Measurements from ENCODE around the gene MAP1LC3A.

Gene MAP1LC3A

DNA sequence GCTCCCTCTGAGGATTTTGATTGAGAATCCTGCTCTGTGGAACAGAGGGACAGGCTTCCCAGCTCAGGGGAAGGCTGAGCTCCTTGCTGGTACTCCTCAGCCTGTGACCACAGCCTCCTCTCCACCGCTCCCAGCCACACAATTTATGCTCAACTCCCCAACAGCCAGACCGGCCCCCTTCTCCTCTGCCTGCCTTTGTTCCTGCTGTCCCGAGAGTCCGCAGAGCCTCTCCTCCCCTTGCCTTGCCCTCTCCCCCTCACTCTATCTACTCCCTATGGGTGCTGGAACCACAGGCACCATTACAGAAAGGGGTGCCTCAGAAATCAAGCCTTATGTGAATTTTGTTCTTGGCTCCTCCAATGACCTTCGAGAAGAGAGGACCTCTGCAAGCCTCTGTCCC lies 15.9 kb downstream of the MAP1LC3A start:
- Histone ChIP-seq H3K4ac (ENCODE audit: low read depth, low read length) (no peak overlapping the region), H3K4me1 (ENCODE audit: control insufficient read depth, low read depth, low read length) (no peaks in the 10 kb centered on the region), H3K79me1 (ENCODE audit: low read length) (no peaks in the 10 kb centered on the region), H3K18ac (ENCODE audit: low read length) (no peak overlapping the region), H3K36me3 (ENCODE audit: control insufficient read depth, insufficient read depth, low read length) (no peaks in the 10 kb centered on the region), H2AK5ac (ENCODE audit: low read length) (no peak overlapping the region), H3K9ac (ENCODE audit: low read length) (no peak overlapping the region), H4K8ac (ENCODE audit: low read depth, low read length) (no peak overlapping the region), H2BK15ac (replicated peaks; ENCODE audit: low read depth) (no peak overlapping the region), H3K27me3 (ENCODE audit: insufficient read depth, low read length, poor library complexity) (no peaks in the 10 kb centered on the region), H3K79me2 (ENCODE audit: control insufficient read depth, insufficient read depth, low read length) (no peaks in the 10 kb centered on the region), H3K4me2 (ENCODE audit: low read length) (no peak overlapping the region), H3K4me3 (ENCODE audit: low read length) (no peak overlapping the region), H3K27ac (ENCODE audit: low read depth, low read length) (no peak overlapping the region), H4K5ac (ENCODE audit: low read length) (no peak overlapping the region), H2BK120ac (ENCODE audit: low read depth, low read length) (no peak overlapping the region), H3K23ac (ENCODE audit: low read length) (no peak overlapping the region), H3K56ac (ENCODE audit: low read length) (no peak overlapping the region), H2BK5ac (ENCODE audit: low read length) (no peak overlapping the region)
- DNase-seq: no peak
- WGBS (ENCODE audit: extremely low coverage, insufficient coverage, low lambda C conversion rate): no CpG with 5 or more reads among the region's 5 CpGs

DNA sequence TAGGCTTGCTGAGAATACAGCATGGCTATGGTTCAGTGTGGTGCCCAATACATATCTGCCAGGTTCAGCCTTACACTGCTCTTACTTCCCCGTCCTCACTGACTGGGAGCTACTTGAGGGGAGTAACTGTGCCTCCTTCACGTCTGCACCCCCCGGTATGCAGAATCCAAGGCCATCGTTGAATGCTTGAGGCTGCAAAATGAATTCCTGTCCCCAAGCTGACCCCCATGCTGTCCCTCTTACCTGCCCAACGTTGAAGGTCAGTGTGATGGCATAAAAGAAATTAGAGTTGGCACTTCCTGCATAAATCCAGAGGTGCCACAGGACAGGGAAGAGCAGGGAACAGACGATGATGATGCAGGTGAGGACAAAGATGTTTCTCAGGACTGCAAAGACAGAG lies 16.3 kb downstream of the MAP1LC3A start:
- Histone ChIP-seq H2AK5ac (ENCODE audit: low read length) (no peak overlapping the region), H2BK5ac (ENCODE audit: low read length) (no peak overlapping the region), H3K79me2 (ENCODE audit: control insufficient read depth, insufficient read depth, low read length) (no peaks in the 10 kb centered on the region), H3K27me3 (ENCODE audit: insufficient read depth, low read length, poor library complexity) (no peaks in the 10 kb centered on the region), H3K9ac (ENCODE audit: low read length) (no peak overlapping the region), H3K23ac (ENCODE audit: low read length) (no peak overlapping the region), H3K27ac (ENCODE audit: low read depth, low read length) (no peak overlapping the region), H3K4me1 (ENCODE audit: control insufficient read depth, low read depth, low read length) (no peaks in the 10 kb centered on the region), H3K79me1 (ENCODE audit: low read length) (no peaks in the 10 kb centered on the region), H3K18ac (ENCODE audit: low read length) (no peak overlapping the region), H3K36me3 (ENCODE audit: control insufficient read depth, insufficient read depth, low read length) (no peaks in the 10 kb centered on the region), H4K8ac (ENCODE audit: low read depth, low read length) (no peak overlapping the region), H3K4me3 (ENCODE audit: low read length) (no peak overlapping the region), H2BK15ac (replicated peaks; ENCODE audit: low read depth) (no peak overlapping the region), H4K5ac (ENCODE audit: low read length) (no peak overlapping the region), H3K4ac (ENCODE audit: low read depth, low read length) (no peak overlapping the region), H3K56ac (ENCODE audit: low read length) (no peak overlapping the region), H3K4me2 (ENCODE audit: low read length) (no peak overlapping the region), H2BK120ac (ENCODE audit: low read depth, low read length) (no peak overlapping the region)
- WGBS (ENCODE audit: extremely low coverage, insufficient coverage, low lambda C conversion rate): no CpG with 5 or more reads among the region's 6 CpGs
- no peak for DNase-seq

DNA sequence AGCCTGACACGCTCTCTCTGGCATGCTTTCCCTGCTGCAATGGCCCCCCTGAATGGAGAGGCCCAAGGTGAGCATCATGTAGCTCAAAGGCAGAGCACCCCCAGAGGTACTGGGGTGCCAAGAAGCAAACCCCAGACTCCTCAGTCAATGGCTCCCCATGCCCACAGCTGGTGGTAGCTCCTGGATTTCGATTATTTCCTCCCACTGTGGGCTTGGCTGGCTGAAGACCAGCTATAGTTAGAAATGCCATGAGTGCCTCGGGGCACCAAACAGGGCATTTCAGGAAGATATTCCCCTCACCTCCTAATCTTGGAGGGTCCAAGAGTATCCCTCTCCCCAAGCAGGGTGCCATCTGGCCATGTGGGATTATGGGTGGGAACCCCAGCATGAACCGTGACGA lies 16.8 kb downstream of the MAP1LC3A start:
- Histone ChIP-seq H2AK5ac (ENCODE audit: low read length) (no peak overlapping the region), H3K79me2 (ENCODE audit: control insufficient read depth, insufficient read depth, low read length) (no peaks in the 10 kb centered on the region), H2BK15ac (replicated peaks; ENCODE audit: low read depth) (no peak overlapping the region), H3K23ac (ENCODE audit: low read length) (no peak overlapping the region), H3K56ac (ENCODE audit: low read length) (no peak overlapping the region), H3K36me3 (ENCODE audit: control insufficient read depth, insufficient read depth, low read length) (no peaks in the 10 kb centered on the region), H3K27ac (ENCODE audit: low read depth, low read length) (no peak overlapping the region), H4K5ac (ENCODE audit: low read length) (no peak overlapping the region), H2BK5ac (ENCODE audit: low read length) (no peak overlapping the region), H3K9ac (ENCODE audit: low read length) (no peak overlapping the region), H3K18ac (ENCODE audit: low read length) (no peak overlapping the region), H2BK120ac (ENCODE audit: low read depth, low read length) (no peak overlapping the region), H3K27me3 (ENCODE audit: insufficient read depth, low read length, poor library complexity) (no peaks in the 10 kb centered on the region), H3K4me2 (ENCODE audit: low read length) (no peak overlapping the region), H4K8ac (ENCODE audit: low read depth, low read length) (no peak overlapping the region), H3K4me1 (ENCODE audit: control insufficient read depth, low read depth, low read length) (no peaks in the 10 kb centered on the region), H3K4me3 (ENCODE audit: low read length) (no peak overlapping the region), H3K4ac (ENCODE audit: low read depth, low read length) (no peak overlapping the region), H3K79me1 (ENCODE audit: low read length) (no peaks in the 10 kb centered on the region)
- no peak for DNase-seq
- WGBS (ENCODE audit: extremely low coverage, insufficient coverage, low lambda C conversion rate): no CpG with 5 or more reads among the region's 5 CpGs

DNA sequence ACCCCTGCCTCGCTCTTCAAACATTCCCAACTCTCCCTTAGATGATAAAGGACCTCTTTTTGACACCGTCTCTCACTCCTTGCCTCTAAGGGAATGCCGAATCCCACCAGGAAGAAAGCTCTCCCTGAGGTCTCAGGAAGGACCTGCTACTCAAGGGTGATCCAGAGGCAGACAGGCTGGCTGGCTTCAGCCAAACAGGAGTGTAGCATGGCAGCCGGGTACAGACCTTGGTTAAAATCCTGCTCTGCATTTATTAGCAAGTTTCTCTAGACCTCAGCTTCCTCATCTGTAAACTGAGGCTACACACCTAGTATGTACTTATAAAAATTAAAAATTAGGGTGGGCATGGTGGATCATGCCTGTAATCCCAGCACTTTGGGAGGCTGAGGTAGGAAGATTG lies 17.2 kb downstream of the MAP1LC3A start:
- Histone ChIP-seq H3K23ac (ENCODE audit: low read length) (no peak overlapping the region), H3K27ac (ENCODE audit: low read depth, low read length) (no peak overlapping the region), H2AK5ac (ENCODE audit: low read length) (no peak overlapping the region), H2BK5ac (ENCODE audit: low read length) (no peak overlapping the region), H3K4ac (ENCODE audit: low read depth, low read length) (no peak overlapping the region), H3K9ac (ENCODE audit: low read length) (no peak overlapping the region), H3K4me2 (ENCODE audit: low read length) (no peak overlapping the region), H3K79me1 (ENCODE audit: low read length) (no peaks in the 10 kb centered on the region), H4K5ac (ENCODE audit: low read length) (no peak overlapping the region), H3K79me2 (ENCODE audit: control insufficient read depth, insufficient read depth, low read length) (no peaks in the 10 kb centered on the region), H3K4me1 (ENCODE audit: control insufficient read depth, low read depth, low read length) (no peaks in the 10 kb centered on the region), H3K56ac (ENCODE audit: low read length) (no peak overlapping the region), H3K27me3 (ENCODE audit: insufficient read depth, low read length, poor library complexity) (no peaks in the 10 kb centered on the region), H3K36me3 (ENCODE audit: control insufficient read depth, insufficient read depth, low read length) (no peaks in the 10 kb centered on the region), H3K4me3 (ENCODE audit: low read length) (no peak overlapping the region), H4K8ac (ENCODE audit: low read depth, low read length) (no peak overlapping the region), H2BK120ac (ENCODE audit: low read depth, low read length) (no peak overlapping the region), H2BK15ac (replicated peaks; ENCODE audit: low read depth) (no peak overlapping the region), H3K18ac (ENCODE audit: low read length) (no peak overlapping the region)
- no CpG with 5 or more reads among the region's 4 CpGs for WGBS (ENCODE audit: extremely low coverage, insufficient coverage, low lambda C conversion rate)
- no peak for DNase-seq

DNA sequence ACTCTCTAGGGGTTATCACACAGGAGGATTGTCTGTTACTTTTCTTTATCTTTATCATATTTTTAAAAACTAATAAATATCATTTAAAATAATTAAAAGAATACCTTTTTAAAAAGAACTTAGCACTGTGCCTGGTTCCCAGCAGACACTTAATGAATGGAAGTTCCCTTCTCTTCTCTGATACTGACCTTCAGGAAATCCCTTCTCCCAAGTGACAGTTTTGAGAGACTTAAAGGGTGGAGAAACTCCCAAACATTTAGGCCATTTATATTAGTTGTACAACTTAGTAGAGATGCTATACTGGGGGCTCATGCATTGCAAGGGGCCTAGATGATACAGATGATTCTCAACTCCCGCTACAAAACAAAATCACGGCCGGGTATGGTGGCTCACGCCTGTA lies 18.5 kb downstream of the MAP1LC3A start:
- H3K4me2 ChIP-seq (ENCODE audit: low read length): no peak overlapping the region
- H2AK5ac ChIP-seq (ENCODE audit: low read length): no peak overlapping the region
- H4K8ac ChIP-seq (ENCODE audit: low read depth, low read length): no peak overlapping the region
- no peak for DNase-seq
- H4K5ac ChIP-seq (ENCODE audit: low read length): no peak overlapping the region
- H3K23ac ChIP-seq (ENCODE audit: low read length): no peak overlapping the region
- H3K27me3 ChIP-seq (ENCODE audit: insufficient read depth, low read length, poor library complexity): no peaks in the 10 kb centered on the region
- H3K18ac ChIP-seq (ENCODE audit: low read length): no peak overlapping the region
- H3K27ac ChIP-seq (ENCODE audit: low read depth, low read length): no peak overlapping the region
- no peaks in the 10 kb centered on the region for H3K79me2 ChIP-seq (ENCODE audit: control insufficient read depth, insufficient read depth, low read length)
- no peaks in the 10 kb centered on the region for H3K4me1 ChIP-seq (ENCODE audit: control insufficient read depth, low read depth, low read length)
- no peak overlapping the region for H3K4ac ChIP-seq (ENCODE audit: low read depth, low read length)
- H3K56ac ChIP-seq (ENCODE audit: low read length): no peak overlapping the region
- no peak overlapping the region for H3K9ac ChIP-seq (ENCODE audit: low read length)
- no CpG with 5 or more reads among the region's 4 CpGs for WGBS (ENCODE audit: extremely low coverage, insufficient coverage, low lambda C conversion rate)
- H2BK5ac ChIP-seq (ENCODE audit: low read length): no peak overlapping the region
- H3K79me1 ChIP-seq (ENCODE audit: low read length): no peaks in the 10 kb centered on the region
- H3K4me3 ChIP-seq (ENCODE audit: low read length): no peak overlapping the region
- H2BK120ac ChIP-seq (ENCODE audit: low read depth, low read length): no peak overlapping the region
- no peak overlapping the region for H2BK15ac ChIP-seq (replicated peaks; ENCODE audit: low read depth)
- no peaks in the 10 kb centered on the region for H3K36me3 ChIP-seq (ENCODE audit: control insufficient read depth, insufficient read depth, low read length)

DNA sequence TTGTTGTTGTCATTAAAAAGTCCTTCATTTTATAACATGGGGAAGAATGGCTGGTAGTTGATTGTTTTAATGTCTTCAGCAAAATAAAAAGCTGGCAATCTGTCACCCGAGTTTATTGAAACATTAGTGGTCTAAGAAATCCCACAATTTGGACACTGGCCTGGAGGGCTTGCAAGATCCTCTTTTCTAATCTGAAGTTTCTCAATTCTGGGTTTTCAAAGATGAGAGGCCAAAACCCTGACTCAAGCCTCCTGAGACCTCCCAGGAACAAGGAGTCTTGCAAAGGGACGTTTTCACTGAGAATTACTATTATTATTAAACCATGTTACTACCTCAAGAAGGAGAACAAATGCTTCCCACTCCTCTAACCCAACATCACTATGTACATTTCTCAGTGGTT lies 19.5 kb downstream of the MAP1LC3A start:
- H4K8ac ChIP-seq (ENCODE audit: low read depth, low read length): no peak overlapping the region
- no peak overlapping the region for H2AK5ac ChIP-seq (ENCODE audit: low read length)
- no peak overlapping the region for H3K4me2 ChIP-seq (ENCODE audit: low read length)
- no peak for DNase-seq
- H3K4ac ChIP-seq (ENCODE audit: low read depth, low read length): no peak overlapping the region
- H3K27me3 ChIP-seq (ENCODE audit: insufficient read depth, low read length, poor library complexity): no peaks in the 10 kb centered on the region
- no peaks in the 10 kb centered on the region for H3K79me2 ChIP-seq (ENCODE audit: control insufficient read depth, insufficient read depth, low read length)
- WGBS (ENCODE audit: extremely low coverage, insufficient coverage, low lambda C conversion rate): no CpG with 5 or more reads among the region's 2 CpGs
- H2BK5ac ChIP-seq (ENCODE audit: low read length): no peak overlapping the region
- no peaks in the 10 kb centered on the region for H3K79me1 ChIP-seq (ENCODE audit: low read length)
- no peaks in the 10 kb centered on the region for H3K36me3 ChIP-seq (ENCODE audit: control insufficient read depth, insufficient read depth, low read length)
- no peaks in the 10 kb centered on the region for H3K4me1 ChIP-seq (ENCODE audit: control insufficient read depth, low read depth, low read length)
- H2BK120ac ChIP-seq (ENCODE audit: low read depth, low read length): no peak overlapping the region
- no peak overlapping the region for H3K4me3 ChIP-seq (ENCODE audit: low read length)
- no peak overlapping the region for H3K9ac ChIP-seq (ENCODE audit: low read length)
- no peak overlapping the region for H3K27ac ChIP-seq (ENCODE audit: low read depth, low read length)
- H3K18ac ChIP-seq (ENCODE audit: low read length): no peak overlapping the region
- no peak overlapping the region for H3K23ac ChIP-seq (ENCODE audit: low read length)
- no peak overlapping the region for H2BK15ac ChIP-seq (replicated peaks; ENCODE audit: low read depth)
- no peak overlapping the region for H3K56ac ChIP-seq (ENCODE audit: low read length)
- no peak overlapping the region for H4K5ac ChIP-seq (ENCODE audit: low read length)

All from mesendoderm (in vitro differentiated cells).